NCI-H1417 treated with DMSO at 0.1 percent for 48 hours (cell line): ENCODE results near the gene KCNC3.

Experiments used
- DNase-seq: peaks from one replicate; lab custom pipeline; 2025; lab: John Stamatoyannopoulos, UW

Gene KCNC3

GRCh38 chr19:50311723-50312635 is 17.2 kb downstream of the KCNC3 start:
- no peak for DNase-seq

- DNase-seq: no peak
Observed at GRCh38 chr19:50310759-50311465, 18.3 kb downstream of the KCNC3 start.

- DNase-seq: no peak
Observed at GRCh38 chr19:50309396-50310125, 19.6 kb downstream of the KCNC3 start.

- no peak for DNase-seq
Observed at GRCh38 chr19:50308991-50309390, 20.2 kb downstream of the KCNC3 start.

GRCh38 chr19:50303558-50303957 is 25.6 kb downstream of the KCNC3 start:
- DNase-seq: no peak

- no peak for DNase-seq
Observed at GRCh38 chr19:50301607-50301971, 27.6 kb downstream of the KCNC3 start.

GRCh38 chr19:50300814-50301606 is 28.2 kb downstream of the KCNC3 start:
- no peak for DNase-seq

GRCh38 chr19:50300051-50300450 is 29.1 kb downstream of the KCNC3 start:
- no peak for DNase-seq

GRCh38 chr19:50293263-50294004 is 35.7 kb downstream of the KCNC3 start:
- no peak for DNase-seq

GRCh38 chr19:50292216-50292827 is 36.9 kb downstream of the KCNC3 start:
- no peak for DNase-seq

GRCh38 chr19:50290775-50291174 is 38.4 kb downstream of the KCNC3 start:
- no peak for DNase-seq

- DNase-seq: no peak
Observed at GRCh38 chr19:50290011-50290410, 39.2 kb downstream of the KCNC3 start.

- DNase-seq: no peak
Observed at GRCh38 chr19:50288954-50289353, 40.2 kb downstream of the KCNC3 start.

- no peak for DNase-seq
Observed at GRCh38 chr19:50287331-50287730, 41.8 kb downstream of the KCNC3 start.

- DNase-seq: no peak
Observed at GRCh38 chr19:50286443-50286842, 42.7 kb downstream of the KCNC3 start.

- no peak for DNase-seq
Observed at GRCh38 chr19:50285833-50286232, 43.3 kb downstream of the KCNC3 start.

- DNase-seq: no peak
Observed at GRCh38 chr19:50281491-50281890, 47.7 kb downstream of the KCNC3 start.

- DNase-seq: no peak
Observed at GRCh38 chr19:50280983-50281382, 48.2 kb downstream of the KCNC3 start.

GRCh38 chr19:50280074-50280473 is 49.1 kb downstream of the KCNC3 start:
- no peak for DNase-seq

- DNase-seq: no peak
Observed at GRCh38 chr19:50277966-50278580, 51.1 kb downstream of the KCNC3 start.
